SKM-1 (cell line): ENCODE results near the gene NDUFAF3.

Experiments
- DNase-seq: peaks from one replicate; lab custom pipeline; 2025; ENCODE audit not compliant: unreplicated experiment; lab: John Stamatoyannopoulos, UW

NDUFAF3 gene

GRCh38 chr3:49017971-49018706, 3.8 kb upstream of the NDUFAF3 start, which contains the start of gene DALRD3:
DALRD3 (minus strand) TSS chr3:49018580; CDS start chr3:49018564, 16 bp downstream.
- peak; percentile 53 for DNase-seq

GRCh38 chr3:49018707-49019006, 3.3 kb upstream of the NDUFAF3 start:
- DNase-seq: no peak

- DNase-seq: no peak
These were observed 2.0 kb upstream of the NDUFAF3 start for GRCh38 chr3:49019941-49020329.

DNA sequence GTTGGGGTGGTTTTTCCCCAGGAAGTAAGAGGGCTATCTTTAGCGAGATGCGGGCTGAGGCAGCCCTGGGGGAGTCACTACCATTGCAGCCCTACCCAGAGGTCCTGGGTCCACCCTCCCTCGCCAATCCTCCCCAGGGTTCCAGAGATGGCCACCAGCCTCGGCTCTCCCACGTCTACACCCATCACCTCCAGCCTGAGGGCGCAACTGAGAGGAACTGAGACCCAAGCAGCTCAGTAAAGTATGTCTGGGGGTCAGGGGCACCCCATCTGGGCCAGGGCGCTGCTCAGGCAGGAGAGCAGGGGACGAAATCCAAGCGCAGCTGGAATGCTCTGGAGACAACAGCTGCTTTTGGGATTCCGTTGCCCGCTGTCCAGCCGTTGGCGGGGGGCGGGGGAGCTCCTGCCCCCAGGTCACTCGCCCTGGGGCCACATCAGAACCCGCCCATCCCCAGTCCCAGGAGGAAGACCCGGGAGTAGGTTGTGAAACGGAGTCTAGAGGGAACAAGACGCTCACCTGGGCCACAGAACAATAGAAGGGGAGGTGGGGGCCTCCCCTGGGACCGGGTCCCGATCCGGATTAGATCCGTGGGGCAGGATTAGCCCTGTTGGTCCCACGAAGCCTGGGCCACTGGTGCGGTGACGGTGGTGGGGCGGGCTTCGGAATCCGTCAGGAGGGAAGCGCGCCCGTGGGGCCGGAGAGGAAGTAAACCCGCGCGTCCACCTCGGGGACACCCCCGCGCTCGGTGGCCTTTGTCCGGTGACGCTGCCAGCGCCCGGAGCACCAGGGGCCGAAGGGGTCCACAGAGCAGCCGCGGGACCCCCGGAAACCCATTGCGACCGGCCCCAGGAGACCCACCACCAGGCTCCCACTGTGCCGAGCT, 1.4 kb upstream of the NDUFAF3 start:
- DNase-seq: peak; percentile 22

- DNase-seq: peak; percentile 93
These were observed 608 bp upstream of the NDUFAF3 start for GRCh38 chr3:49021213-49021812.

DNA sequence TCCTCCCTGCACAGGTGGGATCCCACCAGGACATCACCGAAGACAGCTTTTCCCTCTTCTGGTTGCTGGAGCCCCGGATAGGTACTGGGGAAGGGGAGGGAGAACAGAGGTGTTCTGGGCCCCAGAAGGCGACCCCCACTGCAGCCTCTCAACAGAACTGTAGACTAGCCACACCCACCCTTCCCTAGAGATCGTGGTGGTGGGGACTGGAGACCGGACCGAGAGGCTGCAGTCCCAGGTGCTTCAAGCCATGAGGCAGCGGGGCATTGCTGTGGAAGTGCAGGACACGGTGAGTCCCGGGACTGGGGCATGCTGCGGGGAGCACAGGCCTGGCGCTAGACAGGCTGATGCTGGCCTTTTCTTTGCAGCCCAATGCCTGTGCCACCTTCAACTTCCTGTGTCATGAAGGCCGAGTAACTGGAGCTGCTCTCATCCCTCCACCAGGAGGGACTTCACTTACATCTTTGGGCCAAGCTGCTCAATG, 809 bp downstream of the NDUFAF3 start:
- no peak for DNase-seq

DNA sequence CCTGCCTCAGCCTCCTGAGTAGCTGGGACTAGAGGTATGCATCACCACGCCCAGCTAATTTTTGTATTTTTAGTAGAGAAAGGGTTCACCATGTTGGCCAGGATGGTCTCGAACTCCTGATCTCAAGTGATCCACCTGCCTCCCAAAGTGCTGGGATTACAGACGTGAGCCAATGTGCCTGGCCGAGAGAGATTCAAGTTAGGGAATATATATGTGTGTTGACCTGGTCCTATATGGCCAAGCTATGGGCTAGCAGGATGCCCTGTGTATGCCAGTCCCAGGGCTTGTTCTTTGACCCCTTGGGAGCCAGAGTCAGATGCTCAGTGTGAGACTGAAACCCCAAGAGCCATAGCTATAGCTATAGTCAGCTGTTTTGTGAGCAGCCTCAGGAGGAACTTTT, 1.9 kb downstream of the NDUFAF3 start:
- DNase-seq: no peak

DNA sequence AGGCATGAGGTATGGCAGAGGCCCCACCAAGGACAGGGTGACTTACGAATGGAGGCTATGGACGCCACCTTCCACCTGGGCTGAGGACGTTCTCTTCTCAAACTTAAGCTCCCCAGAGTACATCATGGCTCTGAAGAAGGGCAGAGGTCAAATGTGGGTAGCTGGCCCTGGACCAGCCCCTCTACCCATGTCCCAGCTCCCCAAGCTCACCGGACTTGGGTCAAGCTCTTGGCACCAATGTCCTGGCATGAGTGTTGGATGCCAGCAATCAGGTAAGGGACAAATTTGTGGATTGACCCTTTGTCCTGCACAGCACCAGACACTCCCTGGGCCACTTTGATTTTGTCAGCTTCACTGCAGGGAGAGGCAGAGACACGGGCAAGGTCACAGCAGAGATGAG, 2.5 kb downstream of the NDUFAF3 start:
- DNase-seq: no peak

GRCh38 chr3:49025005-49025792, 3.3 kb downstream of the NDUFAF3 start:
- no peak for DNase-seq

- DNase-seq: no peak
These were observed 4.0 kb downstream of the NDUFAF3 start for GRCh38 chr3:49025793-49026520.

DNA sequence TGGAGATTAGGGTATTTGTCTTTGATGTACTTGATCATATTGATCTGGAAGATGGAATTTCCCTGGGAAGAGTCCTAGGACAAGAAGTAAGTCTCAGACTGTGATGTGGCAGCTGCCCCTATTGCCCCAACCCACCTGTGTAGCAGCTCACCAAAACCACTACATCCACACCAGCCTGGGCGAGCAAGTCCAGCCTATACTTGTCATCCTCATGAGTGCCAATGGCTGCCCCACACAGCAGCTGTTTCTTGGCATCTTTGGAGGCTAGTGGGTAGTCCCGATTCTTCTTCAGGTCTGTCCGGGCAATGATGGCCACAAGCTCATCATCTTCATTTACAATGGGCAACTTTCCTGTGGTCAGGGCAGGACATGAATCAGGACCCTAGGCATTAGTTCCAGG, 4.6 kb downstream of the NDUFAF3 start:
- DNase-seq: no peak

DNA sequence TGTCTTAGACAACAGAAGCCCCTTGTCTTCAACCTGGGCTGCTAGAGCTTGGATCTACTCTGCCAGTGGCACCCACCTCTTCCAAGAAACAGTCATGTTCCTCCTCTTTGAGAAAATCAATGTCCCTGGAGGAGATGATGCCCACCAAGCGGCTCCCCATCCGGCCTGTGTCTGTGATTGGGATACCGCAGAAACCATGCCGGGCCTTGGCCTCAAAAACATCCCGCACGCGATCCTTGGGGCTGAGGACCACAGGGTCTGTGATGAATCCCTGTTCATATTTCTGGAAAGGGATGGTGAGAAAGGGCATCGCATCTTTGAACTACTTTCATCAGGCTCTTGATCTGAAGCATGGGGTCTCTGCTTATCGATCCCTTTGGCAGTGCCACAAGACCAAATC, 5.7 kb downstream of the NDUFAF3 start:
- DNase-seq: no peak

DNA sequence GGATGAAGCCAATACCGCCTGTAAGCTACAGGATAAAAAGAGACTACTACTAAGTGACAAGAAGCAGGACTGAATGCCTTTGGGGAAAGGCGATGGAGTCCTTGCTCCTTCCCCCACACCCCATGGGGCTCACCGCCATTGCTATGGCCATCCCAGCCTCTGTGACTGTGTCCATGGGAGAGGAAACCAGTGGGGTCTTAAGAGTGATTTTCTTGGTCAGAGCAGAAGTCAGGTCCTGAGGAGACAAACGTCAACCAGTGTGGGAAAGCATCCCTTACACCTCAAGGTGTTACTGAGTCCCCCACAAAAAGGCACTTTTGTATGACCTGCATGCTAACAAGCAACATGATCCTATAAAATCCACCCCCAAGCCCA, 6.4 kb downstream of the NDUFAF3 start:
- DNase-seq: no peak

GRCh38 chr3:49028673-49029562, 7.0 kb downstream of the NDUFAF3 start, which contains the start of gene IMPDH2:
IMPDH2 (minus strand) TSS chr3:49029398; CDS start chr3:49029350, 48 bp downstream.
- peak; percentile 87 for DNase-seq

- DNase-seq: no peak
These were observed 7.6 kb downstream of the NDUFAF3 start for GRCh38 chr3:49029563-49029884.

DNA sequence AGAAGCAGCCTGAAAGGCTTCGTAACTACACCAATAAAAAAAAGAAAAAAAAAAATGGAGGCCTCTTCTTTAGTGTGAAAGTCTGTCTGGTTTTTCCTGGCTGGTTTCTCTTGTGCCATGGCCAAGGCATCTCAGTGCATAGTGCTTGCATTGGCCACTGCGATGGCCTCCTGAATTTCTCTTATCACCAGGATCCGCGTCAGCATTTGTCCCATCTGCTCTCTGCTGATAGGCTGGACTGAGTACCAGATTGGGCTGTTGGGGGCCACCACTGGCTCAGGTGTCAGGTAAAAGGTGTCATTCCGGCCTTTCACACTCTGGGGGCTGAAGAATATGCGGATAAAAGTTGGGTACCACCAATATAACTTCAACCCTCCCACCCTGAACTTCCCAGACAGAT, 8.4 kb downstream of the NDUFAF3 start:
- DNase-seq: no peak

DNA sequence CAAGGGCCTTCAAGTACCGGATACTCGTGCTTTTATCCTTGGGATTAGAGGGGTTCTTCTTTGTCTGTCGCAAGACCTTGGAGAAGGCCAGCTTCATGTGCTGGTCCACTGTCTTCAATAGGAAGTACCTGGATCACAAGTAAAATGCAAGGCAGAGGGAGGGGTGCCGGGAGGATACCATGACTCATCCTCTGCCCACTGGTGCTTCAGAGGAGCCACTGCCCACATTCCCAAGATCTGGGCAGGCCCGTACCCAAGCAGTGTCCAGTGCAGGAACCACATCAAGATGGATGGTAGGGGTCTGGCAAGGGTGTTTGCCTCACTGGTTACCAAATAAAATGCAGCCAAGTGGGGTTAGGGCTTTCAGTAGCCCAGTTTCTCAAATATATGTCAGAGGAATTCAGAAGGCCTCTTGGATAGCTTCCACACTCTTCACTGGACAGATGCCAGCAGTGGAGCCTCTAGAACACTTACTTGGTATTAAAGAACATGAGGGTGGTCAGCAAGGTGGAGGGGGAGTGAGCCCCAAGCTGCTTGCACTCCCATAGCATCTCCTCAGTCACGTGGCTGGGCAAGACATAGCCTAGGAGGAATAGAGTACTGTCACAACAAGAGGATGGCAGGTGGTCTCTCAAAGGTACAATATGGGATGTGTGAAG, 10.9 kb downstream of the NDUFAF3 start:
- no peak for DNase-seq

DNA sequence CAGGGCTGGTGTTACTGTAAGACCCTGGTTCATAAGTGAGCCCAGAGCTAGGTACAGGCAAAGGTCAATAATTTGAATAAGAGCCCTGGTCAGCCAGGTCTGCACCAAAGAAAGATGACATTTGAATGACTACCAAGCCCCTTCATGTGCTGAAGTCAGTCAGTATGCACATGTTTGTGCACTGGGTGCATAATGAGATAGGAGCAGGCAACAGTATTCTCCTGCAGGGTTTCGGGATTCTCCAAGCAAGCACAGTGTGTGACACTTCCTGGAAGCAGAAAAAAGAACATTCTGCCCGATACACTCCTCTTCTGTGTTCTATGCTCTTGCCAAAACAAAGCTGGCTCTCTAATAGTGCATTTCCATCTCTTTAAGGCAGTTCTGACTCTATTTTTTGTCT, 12.7 kb downstream of the NDUFAF3 start:
- DNase-seq: no peak

DNA sequence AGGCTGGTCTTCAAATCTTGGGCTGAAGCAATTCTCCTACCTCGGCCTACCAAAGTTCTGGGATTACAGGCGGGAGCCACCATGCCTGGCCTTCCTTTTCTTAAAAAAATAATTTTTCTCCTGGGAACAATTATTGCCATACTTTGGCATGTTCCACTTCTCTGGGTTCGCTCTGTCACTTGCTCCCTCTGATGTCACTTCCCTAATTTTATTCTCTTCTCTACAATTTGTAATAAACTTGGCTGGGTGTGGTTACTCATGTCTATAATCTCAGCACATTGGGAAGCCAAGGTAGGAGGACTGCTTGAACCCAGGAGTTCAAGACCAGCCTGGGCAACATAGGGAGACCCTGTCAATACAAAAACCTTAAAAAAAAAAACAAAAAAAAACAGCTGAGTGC, 13.4 kb downstream of the NDUFAF3 start:
- DNase-seq: no peak
